DOHH2 (cell line): ENCODE data around the gene FHOD1.

Experiments used
- CTCF ChIP-seq: fragments of 200-600 bp; sonication (generic); IDR thresholded peaks from one replicate; pipeline ENCODE4 v1.5.1; 2014; ENCODE audit warnings: antibody characterized with exemption, mild to moderate bottlenecking, low read depth, low read length; ENCODE audit not compliant: poor library complexity, severe bottlenecking
- EZH2phosphoT487 ChIP-seq: fragments of 200-600 bp; sonication (generic); IDR thresholded peaks from 2 replicates; pipeline ENCODE4 v1.6.1; 2017; ENCODE audit warnings: borderline replicate concordance, mild to moderate bottlenecking, antibody characterized with exemption, low read length, moderate library complexity, mixed read lengths

GRCh38 chr16:67283039-67283825 lies 36.0 kb upstream of the FHOD1 start:
- TF ChIP-seq CTCF (no peak), EZH2phosphoT487 (no peak)
